ENCODE measurements around the gene PLCH1. TPM values are rescaled to one million over a fixed set of nuclear protein-coding genes. Genes with fewer than 3 reads are reported as not detected.
"Not testable (repeated sequence)": the region's sequence is repeated elsewhere in the genome, so short reads cannot be mapped to it uniquely, and the experiment has no call there.

The PLCH1 gene
- total RNA-seq, 1 experiment from 2014 or later = 1.4 TPM

- no peaks in the 10 kb centered on the region for H3K9me2 ChIP-seq (ENCODE audit: insufficient read depth)
- no peak overlapping the region for H3K4me2 ChIP-seq
- no peak for TF ChIP-seq CTCF (conservative IDR thresholded peaks at IDR 0.05)
- TF ChIP-seq EZH2 (IDR thresholded peaks at IDR 0.05; ENCODE audit: low read depth) = no peak
- POLR2A ChIA-PET (ENCODE audit: unreplicated experiment) = no interaction called here
- H3K79me2 ChIP-seq (ENCODE audit: low read depth) = no peaks in the 10 kb centered on the region
- H3K27ac ChIP-seq = no peak overlapping the region
- no peaks in the 10 kb centered on the region for H3K27me3 ChIP-seq (ENCODE audit: insufficient read depth, low read depth)
- CTCF ChIA-PET = no interaction called here
- no peak for DNase-seq
- no peaks in the 10 kb centered on the region for H3K9me3 ChIP-seq (ENCODE audit: insufficient read depth, low read depth)
- H4K20me1 ChIP-seq (ENCODE audit: insufficient read depth) = no peaks in the 10 kb centered on the region
- intact Hi-C loops (cut with micrococcal nuclease; ENCODE audit: unreplicated experiment) = no loop called here
- no peaks in the 10 kb centered on the region for H3F3A ChIP-seq (ENCODE audit: insufficient read depth, low read depth)
- BruUV-seq (replicated peaks) = no TSS peak
- H2AFZ ChIP-seq = no peak overlapping the region
- H3K4me1 ChIP-seq (replicated peaks; ENCODE audit: insufficient read depth) = no peaks in the 10 kb centered on the region
- no peak overlapping the region for H3K4me3 ChIP-seq
- H3K36me3 ChIP-seq (ENCODE audit: low read depth) = no peaks in the 10 kb centered on the region
Observed at GRCh38 chr3:155631323-155632019, 113.4 kb downstream of the PLCH1 start.

- Histone ChIP-seq H3F3A (ENCODE audit: insufficient read depth, low read depth) (no peaks in the 10 kb centered on the region), H3K9me2 (ENCODE audit: insufficient read depth) (no peaks in the 10 kb centered on the region), H3K9me3 (ENCODE audit: insufficient read depth, low read depth) (no peaks in the 10 kb centered on the region), H3K4me2 (no peak overlapping the region), H3K4me1 (replicated peaks; ENCODE audit: insufficient read depth) (no peaks in the 10 kb centered on the region), H3K27ac (no peak overlapping the region), H3K36me3 (ENCODE audit: low read depth) (no peaks in the 10 kb centered on the region), H2AFZ (no peak overlapping the region), H3K27me3 (ENCODE audit: insufficient read depth, low read depth) (no peaks in the 10 kb centered on the region), H3K4me3 (no peak overlapping the region), H3K79me2 (ENCODE audit: low read depth) (no peaks in the 10 kb centered on the region), H4K20me1 (ENCODE audit: insufficient read depth) (no peaks in the 10 kb centered on the region)
- POLR2A ChIA-PET (ENCODE audit: unreplicated experiment) = no interaction called here
- DNase-seq = no peak
- TF ChIP-seq EZH2 (IDR thresholded peaks at IDR 0.05; ENCODE audit: low read depth) (no peak), CTCF (conservative IDR thresholded peaks at IDR 0.05) (no peak)
- CTCF ChIA-PET = no interaction called here
- no TSS peak for BruUV-seq (replicated peaks)
- intact Hi-C loops (cut with micrococcal nuclease; ENCODE audit: unreplicated experiment) = no loop called here
Observed at GRCh38 chr3:155629556-155629955, 115.3 kb downstream of the PLCH1 start.

DNA sequence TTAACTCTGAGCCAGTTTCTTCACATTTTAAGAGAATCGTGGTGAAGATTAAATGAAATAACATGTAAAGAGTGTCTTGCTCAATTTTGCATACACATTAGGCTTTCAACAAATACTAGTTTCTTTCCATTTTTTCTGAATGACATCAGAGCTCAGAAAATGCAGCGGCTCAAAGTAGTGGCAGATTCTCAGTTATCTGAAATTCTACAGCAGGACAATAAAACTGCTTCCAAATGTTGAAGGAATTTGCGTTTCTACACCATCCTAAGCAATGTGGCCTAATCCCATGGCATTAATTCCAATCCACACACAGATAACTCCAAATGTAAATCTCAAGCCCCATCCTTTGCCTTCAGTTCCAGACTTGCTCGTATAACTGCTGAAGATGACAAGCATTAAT lies 115.8 kb downstream of the PLCH1 start:
- intact Hi-C loops (cut with micrococcal nuclease; ENCODE audit: unreplicated experiment) = no loop called here
- BruUV-seq (replicated peaks) = no TSS peak
- Histone ChIP-seq H3K79me2 (ENCODE audit: low read depth) (no peaks in the 10 kb centered on the region), H3K27me3 (ENCODE audit: insufficient read depth, low read depth) (no peaks in the 10 kb centered on the region), H3K36me3 (ENCODE audit: low read depth) (no peaks in the 10 kb centered on the region), H4K20me1 (ENCODE audit: insufficient read depth) (no peaks in the 10 kb centered on the region), H3K9me3 (ENCODE audit: insufficient read depth, low read depth) (no peaks in the 10 kb centered on the region), H3K4me3 (no peak overlapping the region), H2AFZ (no peak overlapping the region), H3K4me1 (replicated peaks; ENCODE audit: insufficient read depth) (no peaks in the 10 kb centered on the region), H3K27ac (no peak overlapping the region), H3F3A (ENCODE audit: insufficient read depth, low read depth) (no peaks in the 10 kb centered on the region), H3K9me2 (ENCODE audit: insufficient read depth) (no peaks in the 10 kb centered on the region), H3K4me2 (no peak overlapping the region)
- no peak for DNase-seq
- ChIA-PET CTCF (no interaction called here), POLR2A (ENCODE audit: unreplicated experiment) (no interaction called here)
- no peak for TF ChIP-seq CTCF (conservative IDR thresholded peaks at IDR 0.05)
- no peak for TF ChIP-seq EZH2 (IDR thresholded peaks at IDR 0.05; ENCODE audit: low read depth)

DNA sequence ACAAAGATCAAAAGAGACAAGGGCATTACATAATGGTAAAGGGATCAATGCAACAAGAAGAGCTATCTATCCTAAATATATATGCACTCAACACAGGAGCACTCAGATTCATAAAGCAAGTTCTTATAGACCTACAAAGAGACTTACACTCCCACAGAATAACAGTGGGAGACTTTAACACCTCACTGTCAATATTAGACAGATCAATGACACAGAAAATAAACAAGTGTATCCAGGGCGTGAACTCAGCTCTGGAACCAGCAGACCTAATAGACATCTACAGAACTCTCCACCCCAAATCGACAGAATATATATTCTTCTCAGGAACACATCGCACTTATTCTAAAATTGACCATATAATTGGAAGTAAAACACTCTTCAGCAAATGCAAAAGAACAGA lies 122.2 kb downstream of the PLCH1 start:
- H3K9me3 ChIP-seq (ENCODE audit: insufficient read depth, low read depth); H4K20me1 ChIP-seq (ENCODE audit: insufficient read depth); H2AFZ ChIP-seq; DNase-seq; H3K27me3 ChIP-seq (ENCODE audit: insufficient read depth, low read depth); H3K4me3 ChIP-seq; POLR2A ChIA-PET (ENCODE audit: unreplicated experiment); H3K9me2 ChIP-seq (ENCODE audit: insufficient read depth); H3F3A ChIP-seq (ENCODE audit: insufficient read depth, low read depth); H3K27ac ChIP-seq; BruUV-seq (replicated peaks); H3K4me1 ChIP-seq (replicated peaks; ENCODE audit: insufficient read depth); intact Hi-C loops (cut with micrococcal nuclease; ENCODE audit: unreplicated experiment); H3K4me2 ChIP-seq; H3K36me3 ChIP-seq (ENCODE audit: low read depth); H3K79me2 ChIP-seq (ENCODE audit: low read depth); CTCF ChIA-PET: not testable (repeated sequence)

GRCh38 chr3:155620552-155620951 lies 124.3 kb downstream of the PLCH1 start:
- H3K9me2 ChIP-seq (ENCODE audit: insufficient read depth); H3K4me2 ChIP-seq; CTCF ChIA-PET; H3F3A ChIP-seq (ENCODE audit: insufficient read depth, low read depth); H3K79me2 ChIP-seq (ENCODE audit: low read depth); POLR2A ChIA-PET (ENCODE audit: unreplicated experiment); H3K4me3 ChIP-seq; H3K27me3 ChIP-seq (ENCODE audit: insufficient read depth, low read depth); H3K27ac ChIP-seq; H3K9me3 ChIP-seq (ENCODE audit: insufficient read depth, low read depth); H4K20me1 ChIP-seq (ENCODE audit: insufficient read depth); BruUV-seq (replicated peaks); H2AFZ ChIP-seq; H3K4me1 ChIP-seq (replicated peaks; ENCODE audit: insufficient read depth); H3K36me3 ChIP-seq (ENCODE audit: low read depth); DNase-seq; intact Hi-C loops (cut with micrococcal nuclease; ENCODE audit: unreplicated experiment): not testable (repeated sequence)
